A549 treated with DMSO at 1 μM for 4 hours (cell line): ENCODE results near the gene EPDR1. TPM values are rescaled to one million over a fixed set of nuclear protein-coding genes. Genes with fewer than 3 reads are reported as not detected.

Experiments used
- total RNA-seq: library from RNA; stranded (reverse); fragments of 200-300 nt; extraction: Qiagen RNA extraction; gene quantifications from 5 replicates; pipeline ENCODE4 v1.2.3, GENCODE V29; 2022; ENCODE audit warnings: low read depth

EPDR1 gene
- 68.8 to 82.7 TPM (median 79.8 TPM) in 5 replicates for total RNA-seq

GRCh38 chr7:37920305-37920848, at the start of gene EPDR1:
Gene EPDR1, plus strand, starts transcription at chr7:37920640. Its CDS starts 300 bp downstream, at chr7:37920940.

GRCh38 chr7:37916673-37917660, 3.5 kb upstream of the EPDR1 start, which contains the start of gene SFRP4:
Gene SFRP4, minus strand, starts transcription at chr7:37916817. Its CDS starts 280 bp downstream, at chr7:37916537.

Other genes with a start within 250 kb of the EPDR1 start
- gene GPR141, start 236.9 kb upstream of the EPDR1 start, total RNA-seq = not detected in 5 replicates
- not detected in 5 replicates for gene NME8, start 72.0 kb upstream of the EPDR1 start, total RNA-seq
- 3.5 to 4.6 TPM (median 3.9 TPM) in 5 replicates for gene SFRP4, start 3.8 kb upstream of the EPDR1 start, total RNA-seq